GM21381 (cell line): Measurements from ENCODE around the gene KIF5C.
"Not testable (repeated sequence)": the region's sequence is repeated elsewhere in the genome, so short reads cannot be mapped to it uniquely, and the experiment has no call there.

Experiments used
- ATAC-seq: cut with Tn5 transposase; IDR thresholded peaks from one replicate; pipeline ENCODE4 v1.9.1; 2021; ENCODE audit warnings: mild to moderate bottlenecking, moderate library complexity; ENCODE audit not compliant: unreplicated experiment

Gene KIF5C

GRCh38 chr2:148874868-148875341 is at the start of gene KIF5C:
TSS of gene KIF5C (plus strand) at chr2:148875227. CDS start at chr2:148875618, 391 bp downstream.
- ATAC-seq: peak; percentile 97

GRCh38 chr2:148826791-148827190 is 48.2 kb upstream of the KIF5C start:
- no peak for ATAC-seq

DNA sequence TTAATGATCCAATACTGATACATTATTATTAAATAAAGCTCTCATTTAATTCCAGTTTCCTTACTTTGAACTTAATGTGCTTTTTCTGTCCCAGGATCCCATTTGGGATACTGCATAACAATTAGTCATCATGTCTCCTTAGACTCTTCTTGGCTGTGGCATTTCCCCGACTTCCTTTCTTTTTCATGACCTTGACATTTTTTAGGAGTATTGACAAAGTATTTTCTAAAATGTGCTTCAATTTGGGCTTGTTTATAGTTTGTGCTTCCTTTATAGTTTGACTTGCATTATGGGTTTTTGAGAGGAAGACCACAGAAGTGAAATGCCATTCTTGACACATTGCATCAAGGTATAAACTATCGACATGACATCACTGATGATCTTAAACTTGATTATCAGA is 46.1 kb upstream of the KIF5C start:
- ATAC-seq: no peak

GRCh38 chr2:148829618-148830017 is 45.4 kb upstream of the KIF5C start:
- ATAC-seq: no peak

DNA sequence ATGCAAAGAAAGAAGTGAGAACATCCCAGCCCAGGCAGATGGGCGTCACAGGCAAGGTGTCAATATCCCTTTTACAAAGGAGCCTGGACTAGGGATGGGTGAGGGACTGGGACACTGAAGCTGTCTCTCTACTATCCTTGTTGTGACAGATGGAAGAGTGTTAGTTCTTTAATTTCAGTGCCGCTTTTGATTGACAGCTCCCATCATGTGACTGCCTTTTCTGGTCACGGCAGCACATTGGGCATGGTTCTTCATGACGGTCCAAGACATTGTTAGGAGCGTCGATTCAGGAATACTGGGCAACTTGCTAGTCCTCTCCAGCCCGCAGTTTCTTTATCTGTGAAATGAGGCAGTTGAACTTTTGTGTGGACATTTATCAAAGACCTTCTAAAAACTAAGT is 42.4 kb upstream of the KIF5C start:
- ATAC-seq: no peak

DNA sequence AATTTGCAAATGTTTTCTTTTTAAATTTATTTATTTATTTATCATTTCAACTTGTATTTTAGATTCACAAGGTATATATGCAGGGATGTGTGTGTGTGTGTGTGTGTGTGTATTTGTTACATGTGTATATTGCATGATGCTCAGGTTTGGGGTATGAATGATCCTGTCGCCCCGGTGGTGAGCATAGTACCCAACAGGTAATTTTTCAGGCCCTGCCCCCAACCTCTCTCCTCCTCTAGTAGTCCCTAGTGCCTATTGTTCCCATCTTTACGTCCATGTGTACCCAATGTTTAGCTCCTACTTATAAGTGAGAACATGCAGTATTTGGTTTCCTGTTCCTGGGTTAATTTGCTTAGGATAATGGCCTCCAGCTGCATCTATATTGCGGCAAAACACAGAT is 33.0 kb upstream of the KIF5C start:
- no peak for ATAC-seq

- no peak for ATAC-seq
Observed at GRCh38 chr2:148848146-148848545, 26.9 kb upstream of the KIF5C start.

DNA sequence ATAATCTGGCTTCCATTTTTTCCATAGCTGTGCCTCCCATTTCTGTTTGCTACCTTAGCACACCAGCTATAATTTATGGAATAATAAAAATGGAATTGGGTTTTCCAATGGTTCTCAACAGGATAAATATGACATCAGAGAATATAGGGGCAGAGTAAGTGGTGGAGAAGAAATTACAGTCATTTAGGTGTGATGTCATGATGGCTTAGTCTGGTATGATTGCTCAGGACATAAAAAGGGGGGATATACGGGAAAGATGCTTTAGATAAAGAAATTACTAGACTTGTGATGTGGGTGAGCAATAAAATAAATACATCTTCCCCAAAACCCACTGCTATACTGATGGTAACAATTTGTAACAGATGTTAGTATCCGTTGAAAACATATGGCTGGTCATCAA is 21.6 kb upstream of the KIF5C start:
- ATAC-seq: no peak

DNA sequence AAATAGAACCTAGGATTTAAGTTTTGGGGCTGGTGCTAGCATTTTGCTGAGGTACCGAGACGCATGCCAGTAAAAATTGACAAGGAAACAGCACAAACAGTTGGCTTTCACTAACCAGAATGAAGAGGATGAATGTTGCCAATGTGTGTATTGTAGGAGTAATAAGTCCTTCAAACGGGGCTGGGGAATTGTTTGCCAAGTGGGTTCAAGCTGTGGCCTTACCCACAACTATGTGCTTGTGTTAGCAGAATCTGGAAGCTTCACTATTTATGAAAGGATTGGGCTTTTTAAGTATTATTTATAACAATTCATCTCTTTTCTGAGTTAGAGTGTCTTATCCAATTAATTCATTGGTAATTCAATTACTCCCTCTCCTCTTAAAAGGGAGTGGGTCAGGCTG is 15.0 kb upstream of the KIF5C start:
- ATAC-seq: no peak

DNA sequence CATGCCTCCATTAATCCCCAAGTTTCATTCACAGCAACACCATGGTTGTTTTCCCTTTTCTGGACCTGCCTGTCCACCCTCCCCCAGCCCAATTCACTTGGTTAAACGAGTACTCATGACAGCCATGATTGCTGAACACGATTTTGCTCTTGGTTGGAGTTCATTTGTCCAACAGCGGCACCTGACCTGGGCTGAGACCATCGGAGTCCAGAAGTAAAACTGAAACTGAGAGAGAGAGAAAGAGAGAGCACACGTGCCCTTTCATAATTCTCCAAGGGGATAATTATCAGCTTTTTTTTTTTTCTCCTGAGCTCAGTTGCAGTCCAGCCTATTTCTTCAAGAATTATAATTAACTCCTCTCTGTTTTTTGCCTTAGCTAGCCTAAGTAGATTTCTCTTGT is 13.7 kb upstream of the KIF5C start:
- no peak for ATAC-seq

GRCh38 chr2:148862478-148862877 is 12.5 kb upstream of the KIF5C start:
- ATAC-seq: not testable (repeated sequence)

DNA sequence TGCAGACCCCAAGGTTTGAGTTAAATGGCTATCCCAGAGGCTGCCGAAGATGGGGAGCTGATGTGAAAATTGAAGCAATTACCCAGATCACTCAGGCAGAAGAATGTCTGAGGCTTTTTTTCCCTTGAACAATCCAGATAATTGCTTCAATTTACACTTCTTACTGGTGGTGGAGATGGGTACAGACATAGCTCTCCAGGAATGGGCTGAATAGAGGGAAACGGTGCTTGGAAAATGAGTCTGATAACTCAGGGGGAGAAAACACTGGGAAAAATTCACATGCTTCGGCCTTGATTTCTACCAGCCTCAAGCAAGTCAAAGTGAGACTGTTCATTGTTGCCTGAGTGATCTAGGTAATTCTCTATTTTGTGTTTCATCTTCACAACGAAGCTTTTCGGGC is 9.5 kb upstream of the KIF5C start:
- ATAC-seq: no peak

DNA sequence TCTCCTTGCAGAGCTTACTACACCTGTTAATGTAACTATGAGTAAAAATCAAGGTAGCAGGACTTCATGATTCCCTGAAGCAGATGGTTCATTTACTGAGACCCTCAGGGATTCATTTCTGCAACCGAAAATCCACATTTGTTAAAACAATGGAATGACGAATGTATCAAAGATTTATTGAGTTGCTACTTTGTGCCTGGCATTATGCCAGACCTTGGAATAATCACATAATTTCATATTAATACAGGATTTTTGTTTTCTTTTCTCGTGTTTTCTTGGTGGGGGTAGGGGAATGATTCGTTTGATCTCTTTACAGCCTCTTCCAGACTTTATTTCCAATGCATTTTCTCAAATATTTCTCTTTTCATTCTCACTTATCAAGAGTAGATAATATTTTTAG is 8.9 kb upstream of the KIF5C start:
- no peak for ATAC-seq

GRCh38 chr2:148867079-148867769 is 7.8 kb upstream of the KIF5C start:
- no peak for ATAC-seq

GRCh38 chr2:148875387-148876051 is 492 bp downstream of the KIF5C start:
- peak; percentile 39 for ATAC-seq

GRCh38 chr2:148876202-148876594 is 1.2 kb downstream of the KIF5C start:
- no peak for ATAC-seq

GRCh38 chr2:148876595-148877402 is 1.8 kb downstream of the KIF5C start:
- ATAC-seq: no peak

DNA sequence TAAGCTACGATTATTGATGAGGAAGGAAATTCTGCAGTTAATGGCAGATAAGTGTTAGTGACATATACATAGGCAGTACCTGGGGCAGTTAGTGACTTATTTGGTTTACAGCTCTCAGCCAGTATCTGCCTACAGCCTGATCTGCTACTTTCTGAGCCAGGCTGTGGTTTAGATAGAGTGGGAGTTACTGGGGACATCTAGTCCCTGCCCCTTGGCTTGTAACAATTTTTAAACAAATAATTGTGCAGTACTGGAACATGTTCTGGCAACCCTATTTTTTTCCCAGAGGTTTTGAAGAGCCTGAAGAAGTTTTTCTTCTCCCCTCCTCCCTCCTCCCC is 2.3 kb downstream of the KIF5C start:
- no peak for ATAC-seq

GRCh38 chr2:148880636-148881035 is 5.6 kb downstream of the KIF5C start:
- ATAC-seq: no peak

- ATAC-seq: no peak
Observed at GRCh38 chr2:148882051-148882450, 7.0 kb downstream of the KIF5C start.

DNA sequence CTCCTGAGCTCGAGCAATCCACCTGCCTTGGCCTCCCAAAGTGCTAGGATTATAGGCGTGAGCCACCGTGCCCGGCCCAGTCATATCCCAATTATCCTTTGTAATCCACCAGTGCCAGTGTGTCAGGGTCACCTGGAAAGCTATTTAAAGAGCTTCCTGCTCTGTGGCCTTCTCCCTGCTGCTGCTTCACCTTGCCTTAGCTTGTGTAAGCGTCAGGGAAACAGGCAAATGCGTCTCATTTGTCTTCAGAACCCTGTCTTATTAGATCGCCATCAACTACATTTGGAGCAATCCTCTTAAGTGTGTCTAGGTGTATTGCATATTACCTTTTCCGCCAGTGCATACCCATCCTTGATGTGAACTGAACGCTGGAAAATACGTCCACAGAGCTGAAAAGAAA is 10.2 kb downstream of the KIF5C start:
- ATAC-seq: no peak

GRCh38 chr2:148885988-148886387 is 11.0 kb downstream of the KIF5C start:
- ATAC-seq: no peak
